Caco-2 (cell line): ENCODE measurements around the gene SHB. TPM values are rescaled to one million over a fixed set of nuclear protein-coding genes. Genes with fewer than 3 reads are reported as not detected.

ENCODE experiments used
- BruUV-seq: library from RNA; stranded (reverse); fragments of 400-500 nt; replicated peaks from 2 replicates; lab custom pipeline; 2021; lab: Mats Ljungman, UMichigan
- CTCF ChIA-PET: fragments of 300-600 bp; sonication (Branson Sonifier 250); formaldehyde crosslinking; loops from one replicate; lab custom pipeline; 2022; ENCODE audit warnings: antibody characterized with exemption; lab: Charles Lee
- POLR2A ChIA-PET: fragments of 300-600 bp; sonication (Branson Sonifier 250); formaldehyde crosslinking; loops from one replicate; lab custom pipeline; 2022; ENCODE audit warnings: antibody characterized with exemption; lab: Charles Lee
- DNase-seq, 2 experiments: peaks; one replicate each; pipeline versions ENCODE4 v3.0.0 to v3.0.0-alpha.2; 2020 to 2022
- H3K27me3 ChIP-seq: replicated peaks from 2 replicates; pipeline ENCODE4 v1.6.0; 2011; ENCODE audit warnings: low read length; ENCODE audit not compliant: control insufficient read depth, insufficient read depth
- H3K36me3 ChIP-seq: 2 replicates; pipeline ENCODE4 v1.5.1; 2011; ENCODE audit warnings: low read length; ENCODE audit not compliant: control insufficient read depth, insufficient read depth
- H3K4me1 ChIP-seq: fragments of 250-450 bp; sonication (Bioruptor Pico); 2 replicates; pipeline ENCODE4 v1.5.1; 2020; ENCODE audit warnings: mild to moderate bottlenecking
- H3K4me3 ChIP-seq: 2 replicates; pipeline ENCODE4 v1.5.1; 2011; ENCODE audit warnings: low read depth, mild to moderate bottlenecking, control low read depth, low read length
- H3K9me3 ChIP-seq: fragments of 250-450 bp; sonication (Bioruptor Pico); 2 replicates; pipeline ENCODE4 v1.5.1; 2020; ENCODE audit warnings: mild to moderate bottlenecking, moderate library complexity
- H3K27ac Mint-ChIP-seq: one replicate; pipeline ENCODE4 v1.8.0; 2022; ENCODE audit warnings: mixed read lengths; ENCODE audit not compliant: unreplicated experiment
- H3K27me3 Mint-ChIP-seq: one replicate; pipeline ENCODE4 v1.8.0; 2022; ENCODE audit warnings: mixed read lengths; ENCODE audit not compliant: insufficient read depth, unreplicated experiment
- H3K36me3 Mint-ChIP-seq: one replicate; pipeline ENCODE4 v1.8.0; 2022; ENCODE audit warnings: mild to moderate bottlenecking, mixed read lengths; ENCODE audit not compliant: insufficient read depth, unreplicated experiment
- H3K4me1 Mint-ChIP-seq: one replicate; pipeline ENCODE4 v1.8.0; 2022; ENCODE audit warnings: low read depth, mixed read lengths; ENCODE audit not compliant: unreplicated experiment
- H3K4me3 Mint-ChIP-seq: one replicate; pipeline ENCODE4 v1.8.0; 2022; ENCODE audit warnings: mild to moderate bottlenecking, moderate library complexity, mixed read lengths; ENCODE audit not compliant: unreplicated experiment
- H3K9me3 Mint-ChIP-seq: one replicate; pipeline ENCODE4 v1.8.0; 2022; ENCODE audit warnings: mixed read lengths; ENCODE audit not compliant: unreplicated experiment
- intact Hi-C: fragments of 100-400 bp; cut with micrococcal nuclease; formaldehyde crosslinking; loops from one replicate; pipeline ENCODE4 v1.10.0; 2022; ENCODE audit not compliant: unreplicated experiment
- total RNA-seq: library from RNA; stranded (reverse); gene quantifications from 2 replicates; pipeline ENCODE4 v1.2.3, GENCODE V29; 2022
- TF ChIP-seq, protein P1 (sequence below), 2 experiments: fragments of 200-600 bp in 1 of 2; IDR thresholded peaks; 1 replicate in 1 of 2; 2 replicates in 1 of 2; pipeline versions ENCODE4 v1.5.1 to v1.8.0; 2011 to 2022; ENCODE audit warnings: antibody characterized with exemption in 1 of 2, control low read depth in 1 of 2, inconsistent platforms in 1 of 2, low read depth in 1 of 2, low read length in 1 of 2, mild to moderate bottlenecking in 1 of 2, moderate library complexity in 1 of 2; ENCODE audit not compliant: insufficient read depth in 1 of 2, severe bottlenecking in 1 of 2, unreplicated experiment in 1 of 2

Gene SHB
- total RNA-seq, 1 experiment from 2014 or later = 18.3 TPM

DNA sequence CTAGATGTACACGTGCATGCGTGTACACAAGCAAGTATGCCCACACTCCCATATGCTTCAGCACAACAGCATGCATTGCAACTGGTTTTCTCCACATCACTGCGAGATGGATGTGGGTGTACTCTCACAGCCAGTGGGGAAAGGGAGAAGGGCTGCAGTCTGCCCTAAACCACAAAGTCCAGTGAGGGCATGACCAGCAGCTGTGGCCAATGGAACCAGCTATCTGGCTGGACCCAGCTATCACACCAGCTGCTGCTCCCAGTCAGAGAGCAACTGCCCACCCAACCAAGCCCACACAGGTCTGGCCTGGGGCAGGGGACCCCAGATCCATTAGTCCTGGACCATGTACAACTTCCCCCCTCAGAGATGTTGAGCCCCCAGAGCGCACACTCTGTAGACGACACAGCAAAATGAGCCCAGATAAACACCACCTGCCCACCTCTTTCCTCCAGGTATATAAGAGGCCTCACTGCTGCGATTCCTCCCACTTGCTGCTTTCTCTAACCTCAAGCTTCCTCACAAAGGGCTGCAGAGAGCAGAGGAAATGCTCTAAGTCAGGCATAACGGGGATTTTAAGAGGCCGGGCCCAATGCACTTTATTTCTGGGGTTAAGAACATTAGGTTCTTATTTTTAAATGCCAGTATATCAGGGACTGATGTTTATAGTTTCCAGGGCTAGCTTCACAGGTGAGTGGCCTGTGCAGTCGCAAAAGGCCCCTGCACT lies 39.0 kb downstream of the SHB start:
- Histone ChIP-seq H3K4me1 (peaks cover 29% of the 10 kb centered on the region), H3K4me3 (no peak overlapping the region), H3K27me3 (no peaks in the 10 kb centered on the region), H3K9me3 (no peaks in the 10 kb centered on the region), H3K36me3 (no peaks in the 10 kb centered on the region)
- ChIA-PET POLR2A (no interaction called here), CTCF (interaction anchor here (1.4 kb wide), 1 partner anchor 17 kb away, joined by 5 read pairs; no protein-coding TSS in a partner anchor)
- Mint-ChIP-seq H3K27me3 (no peaks in the 10 kb centered on the region), H3K4me1 (peaks cover 28% of the 10 kb centered on the region), H3K4me3 (no peak overlapping the region), H3K27ac (peak overlapping the region; percentile 22), H3K9me3 (no peaks in the 10 kb centered on the region), H3K36me3 (peaks cover 5% of the 10 kb centered on the region)
- BruUV-seq = no TSS peak
- no peak for DNase-seq
- TF ChIP-seq, protein P1, sequence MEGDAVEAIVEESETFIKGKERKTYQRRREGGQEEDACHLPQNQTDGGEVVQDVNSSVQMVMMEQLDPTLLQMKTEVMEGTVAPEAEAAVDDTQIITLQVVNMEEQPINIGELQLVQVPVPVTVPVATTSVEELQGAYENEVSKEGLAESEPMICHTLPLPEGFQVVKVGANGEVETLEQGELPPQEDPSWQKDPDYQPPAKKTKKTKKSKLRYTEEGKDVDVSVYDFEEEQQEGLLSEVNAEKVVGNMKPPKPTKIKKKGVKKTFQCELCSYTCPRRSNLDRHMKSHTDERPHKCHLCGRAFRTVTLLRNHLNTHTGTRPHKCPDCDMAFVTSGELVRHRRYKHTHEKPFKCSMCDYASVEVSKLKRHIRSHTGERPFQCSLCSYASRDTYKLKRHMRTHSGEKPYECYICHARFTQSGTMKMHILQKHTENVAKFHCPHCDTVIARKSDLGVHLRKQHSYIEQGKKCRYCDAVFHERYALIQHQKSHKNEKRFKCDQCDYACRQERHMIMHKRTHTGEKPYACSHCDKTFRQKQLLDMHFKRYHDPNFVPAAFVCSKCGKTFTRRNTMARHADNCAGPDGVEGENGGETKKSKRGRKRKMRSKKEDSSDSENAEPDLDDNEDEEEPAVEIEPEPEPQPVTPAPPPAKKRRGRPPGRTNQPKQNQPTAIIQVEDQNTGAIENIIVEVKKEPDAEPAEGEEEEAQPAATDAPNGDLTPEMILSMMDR (IDR thresholded peaks at IDR 0.05; ENCODE audit: insufficient read depth in 1 of 2, low read depth in 1 of 2, low read length in 1 of 2, severe bottlenecking in 1 of 2, unreplicated experiment in 1 of 2) = no peak
- intact Hi-C loops = no loop called here

DNA sequence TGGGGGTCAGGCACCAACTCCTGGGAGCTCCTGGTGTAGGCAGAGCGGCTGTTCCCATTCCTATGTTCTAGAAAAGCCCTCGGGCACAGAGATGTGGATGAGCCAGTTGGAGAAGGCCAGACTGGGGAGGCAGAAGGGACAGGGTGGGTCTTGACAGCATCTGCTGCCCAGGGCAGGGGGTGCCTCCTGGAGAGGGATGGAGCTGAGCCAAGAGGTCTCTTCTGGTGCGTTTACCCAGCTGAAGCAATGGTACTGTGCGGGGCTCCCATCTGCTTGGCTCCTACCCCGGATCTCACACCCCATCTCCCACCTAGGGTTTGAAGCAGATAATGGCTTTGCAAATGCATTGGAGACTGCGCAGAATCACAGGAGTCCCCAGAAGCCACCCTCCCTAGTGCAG lies 41.3 kb downstream of the SHB start:
- TF ChIP-seq, protein P1 (IDR thresholded peaks at IDR 0.05; ENCODE audit: insufficient read depth in 1 of 2, low read depth in 1 of 2, low read length in 1 of 2, severe bottlenecking in 1 of 2, unreplicated experiment in 1 of 2) = no peak

DNA sequence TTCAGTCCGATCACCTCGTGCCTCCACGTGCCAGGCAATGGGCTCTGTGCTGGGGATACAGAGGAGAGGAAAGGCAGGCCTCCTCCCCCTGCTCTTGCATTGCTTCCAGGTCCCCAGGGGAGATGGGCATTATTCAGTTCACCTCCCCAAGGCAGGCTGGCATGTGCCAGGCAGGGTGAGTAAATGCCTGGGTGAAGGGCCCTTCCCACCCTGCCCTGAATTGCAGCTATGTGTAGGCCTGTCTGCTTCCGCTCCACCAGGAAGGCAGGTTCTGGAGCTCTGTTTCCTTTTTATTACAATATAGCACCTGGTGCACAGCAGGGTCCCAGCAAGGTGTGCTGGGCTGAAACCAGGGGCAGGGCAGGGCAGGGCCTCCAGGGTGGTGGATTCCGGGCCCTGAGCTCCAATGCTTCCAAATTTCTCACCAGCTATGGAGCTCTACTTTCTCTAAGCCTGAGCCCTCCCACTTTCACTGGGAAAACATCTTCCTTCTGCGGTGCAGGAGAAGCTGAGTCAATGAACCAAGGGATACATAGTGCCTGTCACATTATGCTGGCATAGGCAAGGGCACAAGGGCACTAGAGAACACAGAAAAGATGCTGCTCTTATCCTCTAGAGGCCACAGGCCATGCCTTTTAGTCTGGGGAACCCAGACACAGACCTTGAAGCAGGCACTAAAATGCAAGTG lies 42.0 kb downstream of the SHB start:
- intact Hi-C loops = no loop called here
- H3K4me1 ChIP-seq = peaks cover 53% of the 10 kb centered on the region
- H3K36me3 ChIP-seq = no peaks in the 10 kb centered on the region
- H3K27me3 ChIP-seq = no peaks in the 10 kb centered on the region
- H3K27ac Mint-ChIP-seq = no peak overlapping the region
- H3K27me3 Mint-ChIP-seq = no peaks in the 10 kb centered on the region
- H3K4me3 Mint-ChIP-seq = no peak overlapping the region
- H3K36me3 Mint-ChIP-seq = peaks cover 25% of the 10 kb centered on the region
- H3K9me3 Mint-ChIP-seq = no peaks in the 10 kb centered on the region
- TF ChIP-seq, protein P1 (IDR thresholded peaks at IDR 0.05; ENCODE audit: insufficient read depth in 1 of 2, low read depth in 1 of 2, low read length in 1 of 2, severe bottlenecking in 1 of 2, unreplicated experiment in 1 of 2) = no peak
- H3K9me3 ChIP-seq = no peaks in the 10 kb centered on the region
- H3K4me3 ChIP-seq = no peak overlapping the region
- ChIA-PET CTCF (no interaction called here), POLR2A (interaction anchor here (4.2 kb wide), 1 partner anchor 21 kb away, joined by 18 read pairs; no protein-coding TSS in a partner anchor)
- peaks cover 41% of the 10 kb centered on the region for H3K4me1 Mint-ChIP-seq
- DNase-seq = no peak
- no TSS peak for BruUV-seq

More for the DNA sequence above, 41.3 kb downstream of the SHB start:
- Mint-ChIP-seq H3K4me1 (peaks cover 48% of the 10 kb centered on the region), H3K27ac (no peak overlapping the region), H3K36me3 (peaks cover 20% of the 10 kb centered on the region), H3K4me3 (no peak overlapping the region), H3K27me3 (no peaks in the 10 kb centered on the region), H3K9me3 (no peaks in the 10 kb centered on the region)
- Histone ChIP-seq H3K27me3 (no peaks in the 10 kb centered on the region), H3K9me3 (no peaks in the 10 kb centered on the region), H3K4me3 (no peak overlapping the region), H3K36me3 (no peaks in the 10 kb centered on the region), H3K4me1 (peaks cover 53% of the 10 kb centered on the region)
- POLR2A ChIA-PET = no interaction called here
- DNase-seq = no peak
- intact Hi-C loops = no loop called here
- CTCF ChIA-PET = no interaction called here
- BruUV-seq = no TSS peak
